WERI-Rb-1 (cell line): ENCODE data around the gene SFTPA2.
"Not testable (repeated sequence)": the region's sequence is repeated elsewhere in the genome, so short reads cannot be mapped to it uniquely, and the experiment has no call there.

ENCODE experiments used
- DNase-seq: peaks from one replicate; pipeline ENCODE4 v3.0.0-alpha.2; 2020
- H3K27ac ChIP-seq: fragments of 250-450 bp; sonication (Bioruptor Pico); 2 replicates; pipeline ENCODE4 v1.5.1; 2020; ENCODE audit warnings: mild to moderate bottlenecking, moderate library complexity
- H3K27me3 ChIP-seq: fragments of 250-450 bp; sonication (Bioruptor Pico); 2 replicates; pipeline ENCODE4 v1.5.1; 2021; ENCODE audit warnings: mild to moderate bottlenecking, low read depth, moderate library complexity; ENCODE audit not compliant: insufficient read depth, severe bottlenecking
- H3K36me3 ChIP-seq: fragments of 250-450 bp; sonication (Bioruptor Pico); 2 replicates; pipeline ENCODE4 v1.5.1; 2020; ENCODE audit warnings: mild to moderate bottlenecking, moderate library complexity
- H3K4me3 ChIP-seq: 2 replicates; pipeline ENCODE4 v1.5.1; 2011; ENCODE audit warnings: low read depth, mild to moderate bottlenecking, control low read depth, low read length
- H3K9me3 ChIP-seq: fragments of 250-450 bp; sonication (Bioruptor Pico); 2 replicates; pipeline ENCODE4 v1.5.1; 2021; ENCODE audit warnings: mild to moderate bottlenecking, moderate library complexity; ENCODE audit not compliant: severe bottlenecking
- CTCF ChIP-seq: IDR thresholded peaks from 2 replicates; pipeline ENCODE4 v1.5.1; 2011; ENCODE audit warnings: low read depth, mild to moderate bottlenecking, control low read depth, inconsistent platforms, low read length

Gene SFTPA2

GRCh38 chr10:79552143-79552542 lies 8.1 kb downstream of the SFTPA2 start:
- DNase-seq: peak; percentile 56
- Histone ChIP-seq H3K27me3 (no peaks in the 10 kb centered on the region), H3K9me3 (no peaks in the 10 kb centered on the region)

GRCh38 chr10:79547973-79548372 lies 12.2 kb downstream of the SFTPA2 start:
- Histone ChIP-seq H3K27ac (no peak overlapping the region), H3K27me3 (no peaks in the 10 kb centered on the region), H3K36me3 (no peaks in the 10 kb centered on the region), H3K9me3 (peaks cover 2% of the 10 kb centered on the region), H3K4me3 (no peak overlapping the region)
- no peak for TF ChIP-seq CTCF
- no peak for DNase-seq

More at GRCh38 chr10:79552143-79552542, 8.1 kb downstream of the SFTPA2 start:
- Histone ChIP-seq H3K4me3 (no peak overlapping the region), H3K36me3 (no peaks in the 10 kb centered on the region), H3K27ac (peak overlapping the region; percentile 35)
- TF ChIP-seq CTCF: no peak

GRCh38 chr10:79547128-79547527 lies 13.1 kb downstream of the SFTPA2 start:
- H3K27ac ChIP-seq, H3K4me3 ChIP-seq, H3K27me3 ChIP-seq, H3K36me3 ChIP-seq, DNase-seq, H3K9me3 ChIP-seq: not testable (repeated sequence)

GRCh38 chr10:79544926-79545659 lies 15.1 kb downstream of the SFTPA2 start:
- H3K4me3 ChIP-seq, DNase-seq, H3K36me3 ChIP-seq, H3K27me3 ChIP-seq, H3K27ac ChIP-seq, H3K9me3 ChIP-seq: not testable (repeated sequence)

- not testable (repeated sequence) for H3K27ac ChIP-seq, H3K27me3 ChIP-seq, H3K4me3 ChIP-seq, H3K36me3 ChIP-seq, H3K9me3 ChIP-seq, DNase-seq
Observed at GRCh38 chr10:79544408-79544807, 15.8 kb downstream of the SFTPA2 start.

GRCh38 chr10:79542626-79543025 lies 17.6 kb downstream of the SFTPA2 start:
- Histone ChIP-seq H3K36me3 (no peaks in the 10 kb centered on the region), H3K9me3 (peaks cover 2% of the 10 kb centered on the region), H3K27me3 (no peaks in the 10 kb centered on the region), H3K4me3 (no peak overlapping the region), H3K27ac (no peak overlapping the region)
- TF ChIP-seq CTCF: no peak
- DNase-seq: no peak

GRCh38 chr10:79540930-79541329 lies 19.3 kb downstream of the SFTPA2 start:
- H3K9me3 ChIP-seq, H3K27me3 ChIP-seq, H3K36me3 ChIP-seq, H3K27ac ChIP-seq, DNase-seq, H3K4me3 ChIP-seq: not testable (repeated sequence)

GRCh38 chr10:79538311-79538710 lies 21.9 kb downstream of the SFTPA2 start:
- not testable (repeated sequence) for H3K36me3 ChIP-seq, H3K27ac ChIP-seq, H3K27me3 ChIP-seq, H3K4me3 ChIP-seq, H3K9me3 ChIP-seq, DNase-seq

GRCh38 chr10:79533903-79534175 lies 26.4 kb downstream of the SFTPA2 start:
- not testable (repeated sequence) for H3K27ac ChIP-seq, H3K27me3 ChIP-seq, DNase-seq, H3K4me3 ChIP-seq, H3K36me3 ChIP-seq, H3K9me3 ChIP-seq

GRCh38 chr10:79533142-79533902 lies 26.9 kb downstream of the SFTPA2 start:
- not testable (repeated sequence) for H3K4me3 ChIP-seq, DNase-seq, H3K36me3 ChIP-seq, H3K27ac ChIP-seq, H3K27me3 ChIP-seq, H3K9me3 ChIP-seq

- H3K9me3 ChIP-seq, DNase-seq, H3K27ac ChIP-seq, H3K27me3 ChIP-seq, H3K36me3 ChIP-seq, H3K4me3 ChIP-seq: not testable (repeated sequence)
Observed at GRCh38 chr10:79528261-79528660, 31.9 kb downstream of the SFTPA2 start.
